ENCODE results near the gene INSYN2A. TPM values are rescaled to one million over a fixed set of nuclear protein-coding genes. Genes with fewer than 3 reads are reported as not detected.

INSYN2A gene
- total and polyA plus RNA-seq, 10 of the 15 experiments (the other 5 are each of a cell fraction or from before 2014, with no cell fraction given), result not detected

DNA sequence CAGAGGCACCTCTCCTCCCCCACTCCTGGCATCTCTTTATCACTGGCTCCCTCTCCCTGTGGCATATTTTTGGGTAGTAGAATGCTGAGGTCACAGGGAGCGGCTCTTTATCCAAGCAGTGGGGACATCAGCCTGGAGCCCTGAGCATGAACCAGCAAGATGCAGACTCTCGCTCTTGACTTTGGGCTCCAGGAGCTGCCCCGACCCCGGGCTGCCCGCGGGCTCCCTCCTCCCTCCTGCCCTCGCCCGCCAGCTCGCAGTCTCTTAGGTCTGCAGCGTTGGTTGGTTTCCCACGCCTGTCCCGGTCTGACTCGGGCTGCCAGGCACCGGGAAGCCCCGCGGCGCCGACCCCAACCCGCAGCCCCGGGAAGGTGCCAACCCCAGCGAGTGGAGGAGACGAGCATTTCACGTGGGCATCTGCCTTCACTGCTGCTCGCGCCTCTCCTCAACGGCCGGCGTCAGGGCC lies 1.3 kb downstream of the INSYN2A start:
- Histone ChIP-seq H3K9me3 (replicated peaks; ENCODE audit: control insufficient read depth, insufficient read depth, low read length) (no peaks in the 10 kb centered on the region), H3K4me2 (ENCODE audit: control insufficient read depth, insufficient read depth) (no peak overlapping the region), H3K4me3 (no peak overlapping the region), H3K79me2 (ENCODE audit: control insufficient read depth, insufficient read depth, low read length) (no peaks in the 10 kb centered on the region), H3K36me3 (ENCODE audit: control insufficient read depth in 2 of 2, insufficient read depth in 2 of 2, low read length in 1 of 2) (no peaks in the 10 kb centered on the region), H3K27ac (ENCODE audit: control insufficient read depth, insufficient read depth) (no peak overlapping the region), H3K9ac (ENCODE audit: control insufficient read depth, insufficient read depth, low read length) (no peak overlapping the region), H2AFZ (ENCODE audit: control insufficient read depth, low read depth, low read length) (no peak overlapping the region), H3K27me3 (replicated peaks in 1 of 2; ENCODE audit: control insufficient read depth in 2 of 2, insufficient read depth in 2 of 2, low read length in 1 of 2) (no peaks in the 10 kb centered on the region), H3K4me1 (ENCODE audit: control insufficient read depth, insufficient read depth, low read length) (no peaks in the 10 kb centered on the region), H4K20me1 (ENCODE audit: control insufficient read depth, insufficient read depth) (no peaks in the 10 kb centered on the region)
- DNase-seq (ENCODE audit: low read depth, low spot score) (no peak), FAIRE-seq (no peak), ATAC-seq (no peak)
- WGBS (ENCODE audit: insufficient coverage, insufficient replicate concordance, low lambda C conversion rate, missing lambda C conversion rate), result 45% methylated on average over 26 of the region's 28 CpGs
- ChIA-PET CTCF (no interaction called here), POLR2A (no interaction called here), SMC1A (ENCODE audit: uncharacterized antibody, unreplicated experiment) (no interaction called here), RAD21 (ENCODE audit: unreplicated experiment) (no interaction called here)
- BruUV-seq (replicated peaks), result no TSS peak
- in situ Hi-C loops (cut with MboI) (no loop called here), intact Hi-C loops (cut with micrococcal nuclease; ENCODE audit: unreplicated experiment) (no loop called here)
- no peak for TF ChIP-seq IKZF1 (conservative IDR thresholded peaks at IDR 0.05)
- no peak for TF ChIP-seq SMAD5 (IDR thresholded peaks at IDR 0.05; ENCODE audit: low read depth)
- TF ChIP-seq JUND (IDR thresholded peaks at IDR 0.05; ENCODE audit: low read depth, low read length), result no peak
- TF ChIP-seq HCFC1 (IDR thresholded peaks at IDR 0.05; ENCODE audit: low read length), result no peak

DNA sequence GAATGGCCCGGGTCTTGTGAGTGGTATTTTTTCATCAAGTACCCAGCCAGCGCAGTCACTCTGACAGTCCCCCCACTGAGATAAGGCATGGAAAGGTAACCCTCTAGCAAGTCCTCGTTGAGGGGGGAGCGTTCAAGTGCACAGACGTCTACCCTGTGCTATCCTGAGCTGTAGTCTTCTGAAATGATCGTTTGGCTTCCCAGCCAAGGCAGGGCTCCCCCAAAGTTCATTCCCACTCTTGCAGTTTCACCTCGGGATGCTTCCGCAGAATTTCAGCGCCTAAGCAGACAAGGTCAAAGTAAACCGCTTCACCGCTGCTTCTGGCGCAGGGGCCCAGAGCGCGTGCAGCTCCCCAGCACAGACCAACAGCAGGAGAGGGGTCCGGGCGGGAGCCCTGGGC lies 1.8 kb downstream of the INSYN2A start:
- no peak for FAIRE-seq
- Histone ChIP-seq H3K9me3 (replicated peaks; ENCODE audit: control insufficient read depth, insufficient read depth, low read length) (no peaks in the 10 kb centered on the region), H3K4me3 (no peak overlapping the region), H3K36me3 (ENCODE audit: control insufficient read depth in 2 of 2, insufficient read depth in 2 of 2, low read length in 1 of 2) (no peaks in the 10 kb centered on the region), H4K20me1 (ENCODE audit: control insufficient read depth, insufficient read depth) (no peaks in the 10 kb centered on the region), H3K4me2 (ENCODE audit: control insufficient read depth, insufficient read depth) (no peak overlapping the region), H3K9ac (ENCODE audit: control insufficient read depth, insufficient read depth, low read length) (no peak overlapping the region), H3K27ac (ENCODE audit: control insufficient read depth, insufficient read depth) (no peak overlapping the region), H2AFZ (ENCODE audit: control insufficient read depth, low read depth, low read length) (no peak overlapping the region), H3K27me3 (replicated peaks in 1 of 2; ENCODE audit: control insufficient read depth in 2 of 2, insufficient read depth in 2 of 2, low read length in 1 of 2) (no peaks in the 10 kb centered on the region), H3K4me1 (ENCODE audit: control insufficient read depth, insufficient read depth, low read length) (no peaks in the 10 kb centered on the region), H3K79me2 (ENCODE audit: control insufficient read depth, insufficient read depth, low read length) (no peaks in the 10 kb centered on the region)
- ChIA-PET RAD21 (ENCODE audit: unreplicated experiment) (no interaction called here), SMC1A (ENCODE audit: uncharacterized antibody, unreplicated experiment) (interaction anchor here (1.3 kb wide), 1 partner anchor 8 kb away, joined by 4 read pairs; no protein-coding TSS in a partner anchor), CTCF (no interaction called here), POLR2A (no interaction called here)
- ATAC-seq, result no peak
- in situ Hi-C loops (cut with MboI) (no loop called here), intact Hi-C loops (cut with micrococcal nuclease; ENCODE audit: unreplicated experiment) (no loop called here)
- BruUV-seq (replicated peaks), result no TSS peak
- 54% methylated on average over 16 of the region's 16 CpGs for WGBS (ENCODE audit: insufficient coverage, insufficient replicate concordance, low lambda C conversion rate, missing lambda C conversion rate)
- DNase-seq (ENCODE audit: low read depth, low spot score), result no peak
- no peak for TF ChIP-seq RBBP5 (conservative IDR thresholded peaks at IDR 0.05)
- TF ChIP-seq SMAD1 (IDR thresholded peaks at IDR 0.05; ENCODE audit: low read depth, partially characterized antibody), result no peak
- no peak for TF ChIP-seq EED (IDR thresholded peaks at IDR 0.05; ENCODE audit: low read depth)
- TF ChIP-seq IKZF2 (IDR thresholded peaks at IDR 0.05), result no peak
- no peak for TF ChIP-seq RB1 (IDR thresholded peaks at IDR 0.05; ENCODE audit: borderline replicate concordance)
- TF ChIP-seq NBN (IDR thresholded peaks at IDR 0.05), result no peak
- TF ChIP-seq SMAD5 (IDR thresholded peaks at IDR 0.05; ENCODE audit: low read depth), result no peak
- TF ChIP-seq CHD4 (IDR thresholded peaks at IDR 0.05), result no peak
- no peak for TF ChIP-seq FOXK2 (IDR thresholded peaks at IDR 0.05)
- no peak for TF ChIP-seq GATAD2B (conservative IDR thresholded peaks at IDR 0.05; ENCODE audit: low read depth)
- TF ChIP-seq TCF12 (IDR thresholded peaks at IDR 0.05; ENCODE audit: low read depth, low read length), result no peak
- TF ChIP-seq DPF2 (IDR thresholded peaks at IDR 0.05), result no peak
- no peak for TF ChIP-seq MEF2B (IDR thresholded peaks at IDR 0.05; ENCODE audit: partially characterized antibody, poor library complexity, severe bottlenecking)
- TF ChIP-seq MEF2A (IDR thresholded peaks at IDR 0.05; ENCODE audit: insufficient read depth, low read depth, low read length), result no peak
- no peak for TF ChIP-seq RUNX3 (IDR thresholded peaks at IDR 0.05; ENCODE audit: low read length)
- TF ChIP-seq, protein P1, sequence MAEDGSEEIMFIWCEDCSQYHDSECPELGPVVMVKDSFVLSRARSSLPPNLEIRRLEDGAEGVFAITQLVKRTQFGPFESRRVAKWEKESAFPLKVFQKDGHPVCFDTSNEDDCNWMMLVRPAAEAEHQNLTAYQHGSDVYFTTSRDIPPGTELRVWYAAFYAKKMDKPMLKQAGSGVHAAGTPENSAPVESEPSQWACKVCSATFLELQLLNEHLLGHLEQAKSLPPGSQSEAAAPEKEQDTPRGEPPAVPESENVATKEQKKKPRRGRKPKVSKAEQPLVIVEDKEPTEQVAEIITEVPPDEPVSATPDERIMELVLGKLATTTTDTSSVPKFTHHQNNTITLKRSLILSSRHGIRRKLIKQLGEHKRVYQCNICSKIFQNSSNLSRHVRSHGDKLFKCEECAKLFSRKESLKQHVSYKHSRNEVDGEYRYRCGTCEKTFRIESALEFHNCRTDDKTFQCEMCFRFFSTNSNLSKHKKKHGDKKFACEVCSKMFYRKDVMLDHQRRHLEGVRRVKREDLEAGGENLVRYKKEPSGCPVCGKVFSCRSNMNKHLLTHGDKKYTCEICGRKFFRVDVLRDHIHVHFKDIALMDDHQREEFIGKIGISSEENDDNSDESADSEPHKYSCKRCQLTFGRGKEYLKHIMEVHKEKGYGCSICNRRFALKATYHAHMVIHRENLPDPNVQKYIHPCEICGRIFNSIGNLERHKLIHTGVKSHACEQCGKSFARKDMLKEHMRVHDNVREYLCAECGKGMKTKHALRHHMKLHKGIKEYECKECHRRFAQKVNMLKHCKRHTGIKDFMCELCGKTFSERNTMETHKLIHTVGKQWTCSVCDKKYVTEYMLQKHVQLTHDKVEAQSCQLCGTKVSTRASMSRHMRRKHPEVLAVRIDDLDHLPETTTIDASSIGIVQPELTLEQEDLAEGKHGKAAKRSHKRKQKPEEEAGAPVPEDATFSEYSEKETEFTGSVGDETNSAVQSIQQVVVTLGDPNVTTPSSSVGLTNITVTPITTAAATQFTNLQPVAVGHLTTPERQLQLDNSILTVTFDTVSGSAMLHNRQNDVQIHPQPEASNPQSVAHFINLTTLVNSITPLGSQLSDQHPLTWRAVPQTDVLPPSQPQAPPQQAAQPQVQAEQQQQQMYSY (CRISPR knock-in tag; IDR thresholded peaks at IDR 0.05), result no peak

All from GM12878 (cell line).